ENCODE data around the gene CCDC97. TPM values are rescaled to one million over a fixed set of nuclear protein-coding genes. Genes with fewer than 3 reads are reported as not detected.

Gene CCDC97
- total RNA-seq, 1 experiment from 2014 or later, result 39.4 TPM

GRCh38 chr19:41298348-41298964 is 11.5 kb upstream of the CCDC97 start:
- no peak overlapping the region for H3K18ac ChIP-seq (ENCODE audit: insufficient read length, low read depth, low read length)

More at GRCh38 chr19:41298348-41298964, 11.5 kb upstream of the CCDC97 start:
- H4K5ac ChIP-seq (ENCODE audit: insufficient read length, low read depth, low read length), result no peak overlapping the region
- no peak overlapping the region for H2AFZ ChIP-seq (ENCODE audit: low read length)
- no peak overlapping the region for H3K4me2 ChIP-seq (ENCODE audit: insufficient read depth, insufficient read length, low read length)
- H3K4me1 ChIP-seq (ENCODE audit: insufficient read depth, low read length), result no peaks in the 10 kb centered on the region
- no peak overlapping the region for H3T11ph ChIP-seq (ENCODE audit: low read length)
- DNase-seq, result no peak
- no peak overlapping the region for H2AK5ac ChIP-seq (ENCODE audit: insufficient read length, low read length)
- H3K27ac ChIP-seq (ENCODE audit: insufficient read length, low read depth, low read length), result no peak overlapping the region
- H3K79me1 ChIP-seq (ENCODE audit: insufficient read depth, low read depth, low read length, poor library complexity, severe bottlenecking), result no peaks in the 10 kb centered on the region
- H3K14ac ChIP-seq (ENCODE audit: insufficient read depth, low read length), result no peak overlapping the region
- no peak overlapping the region for H3K23ac ChIP-seq (ENCODE audit: insufficient read length, low read depth, low read length)
- Mint-ChIP-seq H3K27ac (peak overlapping the region; percentile 8 to 85 (median 23); a peak in 4 of 7 replicates), H3K4me1 (no peaks in the 10 kb centered on the region), H3K27me3 (ENCODE audit: low read depth) (no peaks in the 10 kb centered on the region), H3K9me3 (no peaks in the 10 kb centered on the region), H3K4me3 (no peak overlapping the region), H3K36me3 (ENCODE audit: insufficient read depth in 1 of 3, low read depth in 3 of 3) (peaks cover 69 to 100% (median 97%) of the 10 kb centered on the region in 3 experiments)
- WGBS (ENCODE audit: extremely low coverage, insufficient read length, low lambda C conversion rate), result no CpG with 5 or more reads among the region's 4 CpGs
- H2BK120ac ChIP-seq (ENCODE audit: low read depth, low read length, poor library complexity, severe bottlenecking), result no peak overlapping the region
- H3K9me3 ChIP-seq (ENCODE audit: control insufficient read depth, low read depth, low read length), result no peaks in the 10 kb centered on the region
- H3K79me2 ChIP-seq (ENCODE audit: insufficient read depth, low read length), result no peaks in the 10 kb centered on the region
- H2BK5ac ChIP-seq (ENCODE audit: insufficient read length, low read length), result no peak overlapping the region
- H3K27me3 ChIP-seq (ENCODE audit: insufficient read depth, low read length), result no peaks in the 10 kb centered on the region; the same call in 1 of the 2 replicates
- H3K9ac ChIP-seq (ENCODE audit: extremely low read depth, insufficient read length, low read length), result no peak overlapping the region
- no peak overlapping the region for H4K8ac ChIP-seq (replicated peaks; ENCODE audit: insufficient read length, low read depth, low read length)
- no peak overlapping the region for H2BK15ac ChIP-seq (ENCODE audit: low read depth, low read length)
- no peak overlapping the region for H2BK12ac ChIP-seq (ENCODE audit: insufficient read length, low read depth, low read length)
- no peak overlapping the region for H3K56ac ChIP-seq (ENCODE audit: insufficient read length, low read depth, low read length)
- no peak overlapping the region for H2BK20ac ChIP-seq (ENCODE audit: low read depth, low read length, poor library complexity, severe bottlenecking)
- TF ChIP-seq CTCF (conservative IDR thresholded peaks at IDR 0.05), result no peak
- no peak overlapping the region for H4K91ac ChIP-seq (ENCODE audit: insufficient read length, low read depth, low read length)
- no peaks in the 10 kb centered on the region for H3K23me2 ChIP-seq (ENCODE audit: insufficient read length, low read depth, low read length, poor library complexity, severe bottlenecking)
- H3K4ac ChIP-seq (ENCODE audit: low read depth, low read length), result no peak overlapping the region
- no peaks in the 10 kb centered on the region for H4K20me1 ChIP-seq (ENCODE audit: control insufficient read depth, insufficient read depth, insufficient read length)

Measured in H9 (cell line).